ENCODE data around the gene HCRT.

Gene HCRT

GRCh38 chr17:42179335-42179734 is 5.9 kb downstream of the HCRT start:
- no peak overlapping the region for H3K4me3 ChIP-seq (ENCODE audit: low read depth, low read length)
- DNase-seq (ENCODE audit: low read depth) = no peak
- TF ChIP-seq, protein P1, sequence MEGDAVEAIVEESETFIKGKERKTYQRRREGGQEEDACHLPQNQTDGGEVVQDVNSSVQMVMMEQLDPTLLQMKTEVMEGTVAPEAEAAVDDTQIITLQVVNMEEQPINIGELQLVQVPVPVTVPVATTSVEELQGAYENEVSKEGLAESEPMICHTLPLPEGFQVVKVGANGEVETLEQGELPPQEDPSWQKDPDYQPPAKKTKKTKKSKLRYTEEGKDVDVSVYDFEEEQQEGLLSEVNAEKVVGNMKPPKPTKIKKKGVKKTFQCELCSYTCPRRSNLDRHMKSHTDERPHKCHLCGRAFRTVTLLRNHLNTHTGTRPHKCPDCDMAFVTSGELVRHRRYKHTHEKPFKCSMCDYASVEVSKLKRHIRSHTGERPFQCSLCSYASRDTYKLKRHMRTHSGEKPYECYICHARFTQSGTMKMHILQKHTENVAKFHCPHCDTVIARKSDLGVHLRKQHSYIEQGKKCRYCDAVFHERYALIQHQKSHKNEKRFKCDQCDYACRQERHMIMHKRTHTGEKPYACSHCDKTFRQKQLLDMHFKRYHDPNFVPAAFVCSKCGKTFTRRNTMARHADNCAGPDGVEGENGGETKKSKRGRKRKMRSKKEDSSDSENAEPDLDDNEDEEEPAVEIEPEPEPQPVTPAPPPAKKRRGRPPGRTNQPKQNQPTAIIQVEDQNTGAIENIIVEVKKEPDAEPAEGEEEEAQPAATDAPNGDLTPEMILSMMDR (IDR thresholded peaks at IDR 0.05; ENCODE audit: insufficient read depth, low read depth, low read length, missing control alignments) = no peak

DNA sequence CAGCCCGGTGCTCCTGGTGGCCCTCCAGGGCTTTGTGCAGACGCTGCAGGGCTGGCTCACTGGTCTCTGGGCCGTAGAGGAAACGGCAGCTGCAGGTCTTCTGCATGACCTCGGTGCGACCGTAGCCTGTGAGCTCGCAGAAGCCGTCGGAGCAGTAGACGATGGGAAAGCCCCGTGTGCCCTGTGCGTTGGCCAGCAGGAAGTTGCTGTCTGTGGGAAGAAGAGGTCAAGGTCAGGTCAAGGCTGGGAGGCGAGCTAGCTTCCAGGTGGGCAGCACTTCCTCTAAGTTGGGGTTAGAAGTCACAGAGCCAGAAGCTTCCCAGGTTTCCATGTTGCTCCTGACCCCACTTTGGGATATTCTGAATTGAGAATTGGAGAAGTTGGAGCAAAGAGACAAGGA is 6.4 kb downstream of the HCRT start:
- TF ChIP-seq, protein P1 (IDR thresholded peaks at IDR 0.05; ENCODE audit: insufficient read depth, low read depth, low read length, missing control alignments) = no peak
- peak; percentile 90 for DNase-seq (ENCODE audit: low read depth)
- H3K4me3 ChIP-seq (ENCODE audit: low read depth, low read length) = no peak overlapping the region

DNA sequence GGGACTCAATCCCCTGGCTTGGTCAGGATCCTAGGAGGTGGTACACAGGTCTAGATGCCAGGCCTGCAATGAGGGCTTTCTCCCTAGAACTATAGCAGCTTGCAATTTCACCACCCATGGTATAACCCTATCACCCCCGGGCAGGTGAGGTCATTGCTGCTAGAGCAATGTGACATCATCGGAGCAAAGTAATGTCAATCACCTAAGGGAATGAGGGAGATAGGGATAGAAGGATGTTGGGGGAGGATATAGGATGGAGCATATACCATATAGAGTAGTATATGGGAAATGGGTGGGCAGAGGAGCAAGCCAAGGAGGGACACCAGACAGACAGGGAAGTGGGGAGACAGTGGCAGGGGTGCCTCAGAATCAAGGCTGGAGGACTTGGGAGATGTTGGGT is 7.6 kb downstream of the HCRT start:
- TF ChIP-seq, protein P1 (IDR thresholded peaks at IDR 0.05; ENCODE audit: insufficient read depth, low read depth, low read length, missing control alignments) = no peak
- H3K4me3 ChIP-seq (ENCODE audit: low read depth, low read length) = no peak overlapping the region
- DNase-seq (ENCODE audit: low read depth) = no peak

DNA sequence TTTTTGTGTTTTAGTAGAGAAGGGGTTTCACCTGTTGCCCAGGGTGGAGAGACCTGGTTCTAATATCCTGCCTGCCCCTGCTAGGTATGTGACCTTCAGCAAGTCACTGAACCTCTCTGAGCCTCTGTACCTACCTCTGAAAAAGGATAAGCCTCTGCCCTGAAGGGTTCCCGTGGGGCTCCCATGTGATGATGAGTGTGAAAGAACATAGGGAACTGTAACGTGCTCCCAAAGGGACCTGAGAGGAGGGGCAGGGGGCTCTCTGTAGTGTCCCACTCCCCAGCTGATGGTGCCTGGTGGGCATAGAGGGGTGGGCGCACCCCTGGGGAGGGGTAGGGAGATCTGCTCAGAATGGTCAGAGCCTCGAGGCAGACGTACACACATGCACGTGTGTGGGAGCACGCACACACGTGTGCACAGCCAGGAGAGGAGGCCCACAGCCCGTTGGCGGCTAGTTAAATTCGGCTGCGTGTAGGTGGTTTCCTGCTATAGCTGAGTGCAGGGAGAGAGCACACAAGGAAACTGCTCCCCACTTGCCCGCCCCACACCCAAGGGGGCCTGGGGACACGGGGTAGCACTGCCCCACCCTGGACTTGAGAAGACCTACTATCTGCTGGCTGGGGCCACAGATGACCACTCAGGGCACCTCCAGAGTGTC is 11.0 kb downstream of the HCRT start:
- no peak for DNase-seq (ENCODE audit: low read depth)
- TF ChIP-seq, protein P1 (IDR thresholded peaks at IDR 0.05; ENCODE audit: insufficient read depth, low read depth, low read length, missing control alignments) = no peak

GRCh38 chr17:42171831-42172230 is 13.4 kb downstream of the HCRT start:
- no peak for DNase-seq (ENCODE audit: low read depth)
- no peak overlapping the region for H3K4me3 ChIP-seq (ENCODE audit: low read depth, low read length)
- TF ChIP-seq, protein P1 (IDR thresholded peaks at IDR 0.05; ENCODE audit: insufficient read depth, low read depth, low read length, missing control alignments) = no peak

More for the DNA sequence above, 11.0 kb downstream of the HCRT start:
- H3K4me3 ChIP-seq (ENCODE audit: low read depth, low read length) = no peak overlapping the region

DNA sequence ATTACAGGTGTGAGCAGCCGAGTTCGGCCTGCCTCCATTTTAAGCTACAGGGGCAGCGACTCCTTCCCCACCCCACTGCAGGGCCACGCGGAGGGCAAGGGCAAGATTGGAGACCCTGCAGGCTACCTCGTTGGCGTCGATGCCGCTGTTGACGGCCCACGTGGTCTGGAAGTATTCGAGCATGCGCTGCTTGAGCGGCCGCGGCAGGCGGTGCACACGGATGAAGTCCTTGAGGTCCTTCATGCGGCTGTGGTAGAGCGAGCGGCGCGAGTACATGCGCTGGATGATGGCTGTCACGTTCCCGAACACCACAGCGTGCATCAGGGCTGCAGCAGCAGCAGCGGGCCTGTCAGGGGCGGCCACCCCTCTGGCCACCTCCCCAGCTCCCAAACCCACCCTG is 15.9 kb downstream of the HCRT start:
- DNase-seq (ENCODE audit: low read depth) = no peak
- no peak overlapping the region for H3K4me3 ChIP-seq (ENCODE audit: low read depth, low read length)
- TF ChIP-seq, protein P1 (IDR thresholded peaks at IDR 0.05; ENCODE audit: insufficient read depth, low read depth, low read length, missing control alignments) = no peak

DNA sequence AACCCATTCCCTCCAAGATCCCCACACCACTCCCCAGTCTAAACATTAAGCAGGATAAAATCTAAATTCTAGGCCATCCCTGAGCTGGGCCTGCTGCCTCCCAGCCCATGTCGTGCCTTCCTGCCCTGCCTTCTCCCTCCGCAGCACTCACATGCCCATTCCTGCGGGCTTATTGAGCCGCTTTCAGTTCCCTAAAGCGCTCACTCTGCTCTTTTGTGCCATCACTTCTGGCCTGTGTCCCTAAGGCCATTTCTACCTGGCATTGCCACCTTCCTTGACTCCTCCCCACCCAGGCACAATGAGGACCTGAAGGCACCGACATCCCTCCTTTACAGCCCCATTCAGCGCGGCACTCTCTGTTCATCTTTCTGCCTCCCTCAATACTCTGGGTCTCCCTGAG is 17.4 kb downstream of the HCRT start:
- no peak for DNase-seq (ENCODE audit: low read depth)
- H3K4me3 ChIP-seq (ENCODE audit: low read depth, low read length) = no peak overlapping the region
- TF ChIP-seq, protein P1 (IDR thresholded peaks at IDR 0.05; ENCODE audit: insufficient read depth, low read depth, low read length, missing control alignments) = no peak

Data from GM12865 (cell line).